ENCODE results near the gene CTDSPL2.

CTDSPL2 gene

GRCh38 chr15:44532689-44533088, 105.3 kb downstream of the CTDSPL2 start:
- H3K36me3 ChIP-seq: peaks cover 4% of the 10 kb centered on the region; the same call in 1 of the 2 replicates
- H3K27me3 ChIP-seq: no peaks in the 10 kb centered on the region
- H3K4me1 ChIP-seq: peaks cover 3% of the 10 kb centered on the region; the same call in 1 of the 2 replicates
- no peak overlapping the region for H3K4me3 ChIP-seq (ENCODE audit: low read depth, low read length)
- DNase-seq: no peak
- H3K9me3 ChIP-seq: no peaks in the 10 kb centered on the region
- peak; percentile 19; the same call in 1 of the 2 replicates for TF ChIP-seq CTCF (IDR thresholded peaks at IDR 0.05; ENCODE audit: low read depth, low read length)

GRCh38 chr15:44535092-44535491, 107.7 kb downstream of the CTDSPL2 start:
- H3K9me3 ChIP-seq: no peaks in the 10 kb centered on the region
- TF ChIP-seq CTCF (IDR thresholded peaks at IDR 0.05; ENCODE audit: low read depth, low read length): no peak
- peaks cover 3% of the 10 kb centered on the region; the same call in 1 of the 2 replicates for H3K4me1 ChIP-seq
- no peaks in the 10 kb centered on the region for H3K27me3 ChIP-seq
- peaks cover 9% of the 10 kb centered on the region for H3K36me3 ChIP-seq
- no peak for DNase-seq
- H3K4me3 ChIP-seq (ENCODE audit: low read depth, low read length): no peak overlapping the region; the same call in 1 of the 2 replicates

- DNase-seq: peak; percentile 27
- Histone ChIP-seq H3K27me3 (no peaks in the 10 kb centered on the region), H3K9me3 (no peaks in the 10 kb centered on the region), H3K4me3 (ENCODE audit: low read depth, low read length) (peak overlapping the region; percentile 95), H3K36me3 (peaks cover 12% of the 10 kb centered on the region), H3K4me1 (peaks cover 3% of the 10 kb centered on the region; the same call in 1 of the 2 replicates)
- TF ChIP-seq CTCF (IDR thresholded peaks at IDR 0.05; ENCODE audit: low read depth, low read length): no peak
Observed at GRCh38 chr15:44535523-44536301, 108.3 kb downstream of the CTDSPL2 start.

- Histone ChIP-seq H3K4me3 (ENCODE audit: low read depth, low read length) (peak overlapping the region; percentile 95), H3K4me1 (peaks cover 3% of the 10 kb centered on the region; the same call in 1 of the 2 replicates), H3K36me3 (peaks cover 19% of the 10 kb centered on the region), H3K27me3 (no peaks in the 10 kb centered on the region), H3K9me3 (no peaks in the 10 kb centered on the region)
- TF ChIP-seq CTCF (IDR thresholded peaks at IDR 0.05; ENCODE audit: low read depth, low read length): peak; percentile 45
- DNase-seq: peak; percentile 91
Observed at GRCh38 chr15:44536302-44536961, 109.0 kb downstream of the CTDSPL2 start.

- H3K4me1 ChIP-seq: peaks cover 5% of the 10 kb centered on the region; the same call in 1 of the 2 replicates
- peak; percentile 97 for DNase-seq
- H3K9me3 ChIP-seq: no peaks in the 10 kb centered on the region
- H3K27me3 ChIP-seq: no peaks in the 10 kb centered on the region
- peak within 1 kb of the TSS; percentile 95 for H3K4me3 ChIP-seq (ENCODE audit: low read depth, low read length)
- no peak for TF ChIP-seq CTCF (IDR thresholded peaks at IDR 0.05; ENCODE audit: low read depth, low read length)
- peaks cover 25% of the 10 kb centered on the region for H3K36me3 ChIP-seq
Observed at GRCh38 chr15:44536962-44537734, 109.7 kb downstream of the CTDSPL2 start, which contains the start of gene EIF3J. Gene EIF3J (plus strand): TSS chr15:44537147. CDS start chr15:44537195, 48 bp downstream.
